WERI-Rb-1 (cell line): ENCODE data around the gene MATN4.

Experiments used
- DNase-seq: peaks from one replicate; pipeline ENCODE4 v3.0.0-alpha.2; 2020
- H3K27ac ChIP-seq: fragments of 250-450 bp; sonication (Bioruptor Pico); 2 replicates; pipeline ENCODE4 v1.5.1; 2020; ENCODE audit warnings: mild to moderate bottlenecking, moderate library complexity
- H3K27me3 ChIP-seq: fragments of 250-450 bp; sonication (Bioruptor Pico); 2 replicates; pipeline ENCODE4 v1.5.1; 2021; ENCODE audit warnings: mild to moderate bottlenecking, low read depth, moderate library complexity; ENCODE audit not compliant: insufficient read depth, severe bottlenecking
- H3K36me3 ChIP-seq: fragments of 250-450 bp; sonication (Bioruptor Pico); 2 replicates; pipeline ENCODE4 v1.5.1; 2020; ENCODE audit warnings: mild to moderate bottlenecking, moderate library complexity
- H3K4me3 ChIP-seq: 2 replicates; pipeline ENCODE4 v1.5.1; 2011; ENCODE audit warnings: low read depth, mild to moderate bottlenecking, control low read depth, low read length
- H3K9me3 ChIP-seq: fragments of 250-450 bp; sonication (Bioruptor Pico); 2 replicates; pipeline ENCODE4 v1.5.1; 2021; ENCODE audit warnings: mild to moderate bottlenecking, moderate library complexity; ENCODE audit not compliant: severe bottlenecking
- CTCF ChIP-seq: IDR thresholded peaks from 2 replicates; pipeline ENCODE4 v1.5.1; 2011; ENCODE audit warnings: low read depth, mild to moderate bottlenecking, control low read depth, inconsistent platforms, low read length

The MATN4 gene

GRCh38 chr20:45275338-45275737 is 32.8 kb downstream of the MATN4 start:
- TF ChIP-seq CTCF: no peak
- no peaks in the 10 kb centered on the region for H3K27me3 ChIP-seq
- H3K27ac ChIP-seq: no peak overlapping the region
- H3K4me3 ChIP-seq: no peak overlapping the region
- H3K36me3 ChIP-seq: no peaks in the 10 kb centered on the region
- no peak for DNase-seq
- no peaks in the 10 kb centered on the region for H3K9me3 ChIP-seq

GRCh38 chr20:45269754-45270270 is 38.3 kb downstream of the MATN4 start:
- DNase-seq: no peak
- Histone ChIP-seq H3K4me3 (no peak overlapping the region), H3K36me3 (no peaks in the 10 kb centered on the region), H3K27ac (no peak overlapping the region), H3K27me3 (no peaks in the 10 kb centered on the region), H3K9me3 (no peaks in the 10 kb centered on the region)
- no peak for TF ChIP-seq CTCF

GRCh38 chr20:45269056-45269455 is 39.0 kb downstream of the MATN4 start:
- no peak for DNase-seq
- H3K4me3 ChIP-seq: no peak overlapping the region
- no peaks in the 10 kb centered on the region for H3K27me3 ChIP-seq
- no peaks in the 10 kb centered on the region for H3K9me3 ChIP-seq
- H3K36me3 ChIP-seq: no peaks in the 10 kb centered on the region
- no peak for TF ChIP-seq CTCF
- H3K27ac ChIP-seq: no peak overlapping the region

GRCh38 chr20:45268531-45268930 is 39.6 kb downstream of the MATN4 start:
- DNase-seq: no peak
- H3K9me3 ChIP-seq: no peaks in the 10 kb centered on the region

GRCh38 chr20:45266977-45267376 is 41.1 kb downstream of the MATN4 start:
- Histone ChIP-seq H3K4me3 (no peak overlapping the region), H3K27me3 (no peaks in the 10 kb centered on the region), H3K27ac (no peak overlapping the region), H3K36me3 (no peaks in the 10 kb centered on the region), H3K9me3 (no peaks in the 10 kb centered on the region)
- DNase-seq: no peak
- TF ChIP-seq CTCF: no peak

More at GRCh38 chr20:45268531-45268930, 39.6 kb downstream of the MATN4 start:
- TF ChIP-seq CTCF: no peak
- Histone ChIP-seq H3K27me3 (no peaks in the 10 kb centered on the region), H3K4me3 (no peak overlapping the region), H3K27ac (no peak overlapping the region), H3K36me3 (no peaks in the 10 kb centered on the region)

- Histone ChIP-seq H3K27ac (no peak overlapping the region), H3K27me3 (no peaks in the 10 kb centered on the region), H3K36me3 (no peaks in the 10 kb centered on the region), H3K9me3 (no peaks in the 10 kb centered on the region), H3K4me3 (no peak overlapping the region)
- TF ChIP-seq CTCF: no peak
- no peak for DNase-seq
These were observed 44.4 kb downstream of the MATN4 start for GRCh38 chr20:45263556-45264266.
